ENCODE measurements around the gene MTX1. TPM values are rescaled to one million over a fixed set of nuclear protein-coding genes. Genes with fewer than 3 reads are reported as not detected.
A peak's percentile ranks its signal among the peaks of the same experiment; 100 is the strongest.
"Not testable (repeated sequence)": the region's sequence is repeated elsewhere in the genome, so short reads cannot be mapped to it uniquely, and the experiment has no call there.

Gene MTX1
- total RNA-seq, 8 experiments from 2014 or later = 32.9 to 65.0 (median 44.2) TPM

DNA sequence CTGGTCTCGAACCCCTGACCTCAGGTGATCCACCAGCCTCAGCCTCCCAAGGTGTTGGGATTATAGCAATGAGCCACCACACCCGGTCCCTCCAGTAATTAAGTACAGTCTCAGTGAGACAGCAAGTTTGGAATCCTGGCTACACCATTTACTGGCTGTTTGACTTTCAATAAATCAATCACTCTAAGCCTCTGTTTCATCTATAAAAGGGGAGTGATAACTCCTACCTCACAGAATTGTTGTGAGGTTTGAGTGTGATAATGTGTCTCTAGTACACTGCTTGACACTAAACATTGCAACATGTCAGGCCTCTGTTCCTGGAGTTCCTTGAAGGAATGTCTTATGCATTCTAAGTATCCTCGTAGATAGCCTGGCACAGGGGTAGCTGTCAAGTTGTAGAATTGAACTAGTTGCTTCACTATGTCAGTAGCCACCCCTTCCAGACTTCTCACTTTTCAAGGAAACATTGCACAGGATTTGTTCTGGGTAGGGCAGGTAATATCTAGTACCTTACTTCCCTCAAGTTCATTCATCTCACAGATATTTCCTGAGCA is 34.4 kb downstream of the MTX1 start:
- H3K4me1 ChIP-seq (replicated peaks in 1 of 2) = peaks cover 22 to 26% of the 10 kb centered on the region in 2 donors
- WGBS, 10 experiments = 54 to 100% (median 86%) methylated on average over 1 to 3 of the region's 3 CpGs; no CpG with 5 or more reads in 4 of the 10 experiments
- no peak overlapping the region for H3K27ac ChIP-seq
- no peak for ATAC-seq (replicated peaks in 6 of 8)
- in situ Hi-C loops (cut with MboI; ENCODE audit: low pct_unique_long_range_greater_than_20kb in 2 of 9, low sequenced_read_pairs in 9 of 9, unreplicated experiment in 9 of 9) = no loop called here
- peak overlapping the region in 3 of 5 donors; percentile 41 to 45 (median 41) for H3K4me3 ChIP-seq

DNA sequence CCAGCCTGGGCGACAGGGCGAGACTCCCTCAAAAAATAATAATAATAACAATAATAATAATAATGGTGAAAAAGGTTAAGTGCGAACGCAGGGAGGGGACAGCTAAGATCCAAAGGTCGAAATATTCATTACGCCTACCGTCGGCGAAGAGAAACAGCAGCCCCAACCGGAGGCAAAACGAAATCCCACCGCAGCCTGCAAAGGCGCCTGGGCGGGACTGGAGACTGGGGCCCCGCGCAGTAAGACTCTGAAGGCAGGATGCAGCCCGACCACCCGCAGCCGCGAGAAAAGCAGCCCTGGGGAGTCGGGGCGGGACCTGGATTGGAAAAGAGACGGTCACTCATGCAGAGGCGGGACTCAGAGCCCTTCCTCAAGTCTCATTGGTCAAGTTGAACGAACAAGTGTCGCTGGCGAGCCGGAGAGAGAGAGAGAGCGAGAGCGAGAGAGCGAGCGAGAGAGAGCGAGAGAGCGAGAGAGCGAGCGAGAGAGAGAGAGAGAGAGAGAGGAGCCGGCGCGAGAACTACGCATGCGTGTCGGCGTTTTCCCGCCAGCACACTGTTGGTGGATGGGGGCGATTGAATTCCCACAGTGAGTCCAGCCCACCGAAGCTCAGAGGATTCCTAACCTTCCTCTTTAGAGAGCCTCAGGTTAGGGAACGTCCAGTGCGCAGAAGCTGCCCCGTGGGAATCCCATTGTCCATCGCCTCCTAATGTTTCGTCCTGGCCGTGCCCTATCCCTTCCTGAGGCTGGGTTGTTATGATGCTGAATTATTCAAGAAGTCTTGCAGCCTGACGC is 36.1 kb downstream of the MTX1 start:
- 0 to 9% (median 0%) methylated on average over 1 to 38 of the region's 53 CpGs; no CpG with 5 or more reads in 1 of the 10 experiments for WGBS, 10 experiments
- ATAC-seq (replicated peaks in 6 of 8) = peak; percentile 80 to 94 (median 92)
- peak overlapping the region; percentile 40 to 45 (median 41) for H3K4me3 ChIP-seq

DNA sequence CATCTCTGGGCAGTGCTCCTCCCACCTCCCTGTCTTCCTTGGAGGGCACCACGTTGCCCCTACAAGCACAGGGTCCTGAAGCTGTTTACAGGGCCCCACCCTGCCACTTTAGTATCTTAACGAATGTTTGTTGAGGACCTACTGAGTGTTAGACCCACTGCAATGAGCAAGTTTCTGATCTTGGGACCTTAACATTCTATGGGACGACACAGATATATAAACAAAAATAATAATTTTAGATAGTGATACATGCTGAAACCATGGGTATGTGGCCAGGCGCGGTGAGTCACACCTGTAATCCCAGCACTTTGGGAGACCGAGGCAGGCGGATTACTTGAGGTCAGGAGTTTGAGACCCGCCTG is 36.6 kb downstream of the MTX1 start:
- WGBS, 10 experiments = 0 to 100% (median 63%) methylated on average over 2 to 8 of the region's 8 CpGs; no CpG with 5 or more reads in 1 of the 10 experiments
- ATAC-seq (replicated peaks in 6 of 8) = no peak
- Histone ChIP-seq H3K27ac (peak overlapping the region; percentile 84 to 91), H3K4me1 (replicated peaks in 1 of 2) (peaks cover 22 to 26% of the 10 kb centered on the region in 2 donors), H3K4me3 (peak overlapping the region; percentile 33 to 45 (median 41))
- in situ Hi-C loops (cut with MboI; ENCODE audit: low pct_unique_long_range_greater_than_20kb in 2 of 9, low sequenced_read_pairs in 9 of 9, unreplicated experiment in 9 of 9) = no loop called here

More for the DNA sequence above, 36.1 kb downstream of the MTX1 start:
- peaks cover 22 to 26% of the 10 kb centered on the region in 2 donors for H3K4me1 ChIP-seq (replicated peaks in 1 of 2)
- in situ Hi-C loops (cut with MboI; ENCODE audit: low pct_unique_long_range_greater_than_20kb in 2 of 9, low sequenced_read_pairs in 9 of 9, unreplicated experiment in 9 of 9) = no loop called here
- peak overlapping the region; percentile 84 to 91 for H3K27ac ChIP-seq

DNA sequence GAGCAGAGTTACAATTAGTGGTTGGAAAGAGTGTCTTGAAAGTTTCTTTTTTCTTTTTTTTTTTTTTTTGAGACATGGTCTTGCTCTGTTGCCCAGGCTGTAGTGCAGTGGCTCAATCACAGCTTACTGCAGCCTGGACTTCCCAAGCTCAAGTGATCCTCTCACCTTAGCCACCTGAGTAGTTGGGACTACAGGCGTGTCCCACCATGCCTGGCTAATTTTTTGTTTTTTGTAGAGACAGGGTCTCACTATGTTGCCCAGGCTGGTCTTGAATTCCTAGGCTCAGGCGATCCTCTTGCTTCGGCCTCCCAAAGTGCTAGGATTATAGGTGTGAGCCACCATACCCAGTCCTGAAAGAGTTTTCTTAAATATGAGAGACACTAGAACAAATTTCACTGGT is 38.3 kb downstream of the MTX1 start:
- H3K27ac ChIP-seq; in situ Hi-C loops (cut with MboI; ENCODE audit: low pct_unique_long_range_greater_than_20kb in 2 of 9, low sequenced_read_pairs in 9 of 9, unreplicated experiment in 9 of 9); H3K4me3 ChIP-seq; ATAC-seq (replicated peaks in 6 of 8): not testable (repeated sequence)
- WGBS, 10 experiments = 83 to 100% (median 99%) methylated on average over 2 to 3 of the region's 3 CpGs; no CpG with 5 or more reads in 2 of the 10 experiments
- peaks cover 23 to 26% of the 10 kb centered on the region in 2 donors for H3K4me1 ChIP-seq (replicated peaks in 1 of 2)

DNA sequence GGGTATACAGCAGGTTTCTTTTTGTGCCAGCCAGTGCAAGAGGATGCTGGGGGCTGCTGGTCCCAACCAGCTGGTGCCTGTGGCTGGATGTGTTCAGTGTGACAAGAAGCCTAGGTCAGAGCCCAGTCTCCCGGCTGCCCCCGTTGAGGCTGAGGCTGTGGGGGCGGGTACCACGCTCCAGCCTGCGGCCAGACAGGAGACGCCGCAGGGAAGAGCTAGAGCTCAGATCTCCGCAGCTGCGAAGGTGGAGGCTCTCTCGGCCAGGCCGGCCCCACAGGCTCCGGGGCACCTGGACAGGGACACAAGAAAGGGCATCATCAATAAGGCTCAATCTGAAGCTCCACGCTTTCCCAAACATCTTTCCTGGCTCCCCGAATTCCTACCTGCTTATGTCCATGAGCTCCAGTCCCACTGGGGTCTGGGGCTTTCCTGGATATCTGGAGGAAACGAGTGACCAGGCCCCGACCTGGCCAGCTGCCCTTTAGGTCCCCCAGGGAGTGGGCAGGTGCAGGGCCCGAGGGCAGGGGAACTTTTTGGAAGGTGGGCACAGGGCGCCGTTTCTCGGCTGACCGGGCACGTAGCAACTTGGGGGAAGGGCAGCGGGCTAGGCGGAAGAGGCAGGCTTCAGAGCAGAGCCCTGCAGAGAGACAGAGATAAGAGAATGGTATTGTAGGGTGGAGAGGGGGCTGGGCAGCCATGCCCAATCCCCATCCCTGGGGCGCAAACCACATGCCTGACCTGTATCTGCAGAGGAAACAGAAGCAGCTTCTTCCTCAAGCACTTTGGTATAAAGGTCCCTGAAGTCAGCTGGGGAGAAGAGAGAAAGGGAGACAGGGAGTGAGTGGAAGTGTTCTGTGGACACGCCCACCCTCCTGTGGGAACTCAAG is 39.4 kb downstream of the MTX1 start:
- Histone ChIP-seq H3K4me3 (no peak overlapping the region), H3K4me1 (replicated peaks in 1 of 2) (peaks cover 23 to 24% of the 10 kb centered on the region in 2 donors), H3K27ac (no peak overlapping the region)
- in situ Hi-C loops (cut with MboI; ENCODE audit: low pct_unique_long_range_greater_than_20kb in 2 of 9, low sequenced_read_pairs in 9 of 9, unreplicated experiment in 9 of 9) = no loop called here
- ATAC-seq (replicated peaks in 6 of 8) = no peak
- 70 to 97% (median 89%) methylated on average over 2 to 22 of the region's 26 CpGs; no CpG with 5 or more reads in 4 of the 10 experiments for WGBS, 10 experiments

DNA sequence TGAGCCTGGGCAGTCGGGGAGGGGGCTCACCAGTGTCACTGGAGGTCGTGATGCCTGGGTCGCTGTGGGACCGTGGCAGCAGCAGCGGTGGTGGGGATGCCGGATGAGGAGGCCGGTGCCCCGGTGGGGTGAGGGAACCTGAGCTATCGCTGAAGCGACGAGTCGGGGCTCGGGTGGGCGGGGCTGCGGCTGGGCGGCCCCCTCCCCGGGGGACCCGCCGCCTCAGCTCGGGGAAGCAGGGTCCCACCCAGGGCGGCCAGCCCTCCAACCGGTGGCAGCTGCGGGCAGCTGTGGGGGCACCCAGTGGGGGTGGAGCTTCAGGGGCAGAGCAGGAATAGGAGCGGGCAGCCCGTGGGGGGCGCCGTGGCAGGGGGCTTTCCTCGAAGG is 41.7 kb downstream of the MTX1 start:
- peaks cover 27 to 29% of the 10 kb centered on the region in 2 donors for H3K4me1 ChIP-seq (replicated peaks in 1 of 2)
- H3K4me3 ChIP-seq = no peak overlapping the region
- no peak for ATAC-seq (replicated peaks in 6 of 8)
- in situ Hi-C loops (cut with MboI; ENCODE audit: low pct_unique_long_range_greater_than_20kb in 2 of 9, low sequenced_read_pairs in 9 of 9, unreplicated experiment in 9 of 9) = no loop called here
- H3K27ac ChIP-seq = peak overlapping the region in 1 of 2 donors; percentile 11
- WGBS, 10 experiments = 80% methylated on average over 4 of the region's 28 CpGs; no CpG with 5 or more reads in 9 of the 10 experiments

DNA sequence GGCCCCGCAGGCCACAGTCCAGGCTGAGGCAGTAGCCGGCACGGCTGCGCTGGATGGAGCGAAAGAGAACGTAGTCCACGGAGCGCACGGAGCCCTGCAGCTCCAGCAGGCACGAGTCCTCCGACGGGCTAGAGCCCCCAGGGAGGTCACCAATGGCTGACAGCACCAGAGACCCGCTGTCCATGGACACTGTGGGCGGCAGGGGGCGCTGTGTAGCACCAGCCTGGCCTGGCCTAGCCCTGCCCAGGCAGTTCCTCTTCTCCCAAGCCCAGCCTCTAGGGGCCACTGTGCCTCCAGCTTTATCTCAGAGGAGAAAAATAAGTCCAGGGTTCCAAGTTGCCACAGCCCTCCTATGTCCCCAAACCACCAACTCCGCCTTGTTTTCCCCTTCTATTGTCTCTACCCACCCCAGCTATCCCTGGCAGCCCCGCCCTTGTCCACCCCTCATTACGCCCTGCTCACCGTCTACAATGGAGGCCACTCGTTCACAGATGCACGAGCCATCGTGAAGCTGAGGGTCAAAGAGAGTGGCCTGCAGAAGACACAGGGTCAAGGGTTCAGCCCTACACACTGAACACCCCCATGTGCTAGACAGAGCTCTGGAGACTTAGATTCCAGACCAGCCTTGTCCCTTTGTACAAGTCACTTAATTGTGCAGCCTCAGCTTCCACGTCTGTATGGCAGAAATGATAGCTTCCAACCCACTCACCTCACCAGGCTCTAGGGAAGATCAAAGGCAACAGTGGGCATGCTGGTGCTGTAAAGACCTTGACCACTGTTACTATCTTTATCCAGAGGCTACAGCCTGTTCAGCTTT is 42.3 kb downstream of the MTX1 start:
- WGBS, 10 experiments = 0 to 63% (median 26%) methylated on average over 1 to 7 of the region's 23 CpGs; no CpG with 5 or more reads in 3 of the 10 experiments
- ATAC-seq (replicated peaks in 6 of 8) = peak; percentile 55 to 78 (median 64)
- Histone ChIP-seq H3K27ac (peak overlapping the region in 1 of 2 donors; percentile 11), H3K4me1 (replicated peaks in 1 of 2) (peaks cover 24 to 28% of the 10 kb centered on the region in 2 donors), H3K4me3 (peak overlapping the region in 2 of 5 donors; percentile 0 to 3)
- in situ Hi-C loops (cut with MboI; ENCODE audit: low pct_unique_long_range_greater_than_20kb in 2 of 9, low sequenced_read_pairs in 9 of 9, unreplicated experiment in 9 of 9) = no loop called here

DNA sequence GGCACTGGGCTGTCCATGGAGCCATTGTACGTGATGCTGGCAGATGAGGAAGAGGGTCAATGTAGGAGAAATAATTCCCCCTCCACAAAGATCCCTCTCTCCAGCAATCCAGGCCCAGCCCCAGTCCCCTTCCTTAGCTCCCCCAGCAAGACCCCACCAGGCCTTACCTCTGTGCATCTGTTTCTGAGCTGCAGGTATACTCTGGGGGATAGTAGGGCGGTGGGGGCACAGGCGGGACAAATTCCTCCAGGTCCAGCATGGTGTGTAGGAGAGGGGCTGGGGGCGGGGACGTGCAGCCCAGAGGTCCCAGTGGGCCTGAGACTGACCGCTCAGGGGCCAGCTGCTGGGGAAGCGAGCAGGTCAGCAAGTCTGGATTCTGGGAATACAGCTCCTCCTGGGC is 43.1 kb downstream of the MTX1 start:
- H3K4me1 ChIP-seq (replicated peaks in 1 of 2) = peaks cover 25 to 30% of the 10 kb centered on the region in 2 donors
- in situ Hi-C loops (cut with MboI; ENCODE audit: low pct_unique_long_range_greater_than_20kb in 2 of 9, low sequenced_read_pairs in 9 of 9, unreplicated experiment in 9 of 9) = no loop called here
- no peak for ATAC-seq (replicated peaks in 6 of 8)
- H3K4me3 ChIP-seq = no peak overlapping the region
- no peak overlapping the region for H3K27ac ChIP-seq
- 90% methylated on average over 2 of the region's 7 CpGs; no CpG with 5 or more reads in 9 of the 10 experiments for WGBS, 10 experiments

DNA sequence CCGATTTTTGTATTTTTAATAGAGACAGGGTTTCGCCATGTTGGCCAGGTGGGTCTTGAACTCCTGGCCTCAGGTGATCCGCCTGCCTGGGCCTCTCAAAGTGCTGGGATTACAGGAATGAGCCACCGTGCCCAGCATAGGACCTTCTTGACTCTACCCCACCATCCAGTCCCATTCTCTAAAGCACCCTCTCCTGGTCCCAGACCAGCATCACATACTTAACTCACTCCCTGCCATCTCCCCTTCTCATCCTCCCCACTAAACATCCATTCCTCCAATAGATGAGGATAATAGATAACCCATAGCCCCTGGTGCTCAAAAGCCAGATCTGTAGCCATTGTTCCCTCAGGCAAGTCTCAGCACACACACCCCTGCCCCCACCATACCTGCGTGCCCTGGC is 44.7 kb downstream of the MTX1 start:
- WGBS, 10 experiments = 79 to 88% (median 81%) methylated on average over 2 to 4 of the region's 5 CpGs; no CpG with 5 or more reads in 7 of the 10 experiments
- no peak overlapping the region for H3K27ac ChIP-seq
- peak overlapping the region in 3 of 5 donors; percentile 58 to 67 (median 67) for H3K4me3 ChIP-seq
- peaks cover 25 to 30% of the 10 kb centered on the region in 2 donors for H3K4me1 ChIP-seq (replicated peaks in 1 of 2)
- in situ Hi-C loops (cut with MboI; ENCODE audit: low pct_unique_long_range_greater_than_20kb in 2 of 9, low sequenced_read_pairs in 9 of 9, unreplicated experiment in 9 of 9) = no loop called here
- ATAC-seq (replicated peaks in 6 of 8) = no peak

DNA sequence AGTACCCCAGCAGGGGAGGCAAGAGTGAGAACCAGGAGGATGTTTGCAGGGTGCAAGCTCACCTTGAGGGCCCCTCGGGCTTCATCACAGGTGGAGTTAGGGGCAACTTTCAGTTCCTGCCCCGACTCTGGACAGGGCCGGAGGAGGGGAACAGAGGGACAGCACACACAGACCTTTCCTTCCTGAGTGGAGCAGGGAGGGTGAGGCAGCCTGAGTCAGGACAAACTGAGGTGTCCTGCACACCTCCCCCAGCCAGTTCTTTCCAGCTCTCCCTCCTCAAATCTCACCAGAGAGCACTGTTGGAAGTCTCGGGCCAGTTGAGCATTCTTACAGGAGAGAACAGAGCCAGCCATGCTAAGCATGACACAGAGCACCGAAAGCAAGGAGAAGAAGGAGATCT is 45.3 kb downstream of the MTX1 start:
- in situ Hi-C loops (cut with MboI; ENCODE audit: low pct_unique_long_range_greater_than_20kb in 2 of 9, low sequenced_read_pairs in 9 of 9, unreplicated experiment in 9 of 9) = no loop called here
- no peak for ATAC-seq (replicated peaks in 6 of 8)
- H3K4me3 ChIP-seq = peak overlapping the region in 4 of 5 donors; percentile 54 to 67 (median 62)
- H3K4me1 ChIP-seq (replicated peaks in 1 of 2) = peaks cover 25 to 30% of the 10 kb centered on the region in 2 donors
- WGBS, 10 experiments = 35 to 78% (median 50%) methylated on average over 1 to 5 of the region's 5 CpGs; no CpG with 5 or more reads in 4 of the 10 experiments
- no peak overlapping the region for H3K27ac ChIP-seq

DNA sequence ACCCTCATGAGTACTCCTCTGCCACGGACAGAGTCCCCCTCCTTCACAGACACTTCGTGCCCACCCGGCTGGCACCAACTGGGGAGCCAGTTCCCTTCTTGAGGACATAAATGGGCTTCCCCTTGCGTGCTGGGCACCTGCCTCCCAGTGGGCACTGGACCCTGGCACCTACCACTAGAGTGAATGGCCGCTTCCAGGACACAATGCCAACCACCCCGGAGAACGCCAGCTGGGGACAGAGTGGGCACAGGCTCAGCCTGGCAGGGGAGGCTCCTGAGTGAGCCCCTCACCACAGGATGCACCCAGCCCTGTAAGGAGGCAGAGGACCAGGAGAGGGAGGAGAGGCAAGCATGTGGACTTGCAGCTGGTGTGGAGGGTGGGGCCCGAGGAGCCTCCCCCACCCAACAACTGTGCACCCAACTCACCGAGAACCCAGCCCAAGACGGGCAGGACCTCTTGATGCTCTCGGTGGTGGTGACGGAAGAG is 45.8 kb downstream of the MTX1 start:
- peak in 3 of 8 experiments; percentile 0 to 12 (median 3) for ATAC-seq (replicated peaks in 6 of 8)
- in situ Hi-C loops (cut with MboI; ENCODE audit: low pct_unique_long_range_greater_than_20kb in 2 of 9, low sequenced_read_pairs in 9 of 9, unreplicated experiment in 9 of 9) = no loop called here
- Histone ChIP-seq H3K4me3 (peak overlapping the region; percentile 54 to 89 (median 67)), H3K4me1 (replicated peaks in 1 of 2) (peaks cover 25 to 30% of the 10 kb centered on the region in 2 donors), H3K27ac (peak overlapping the region; percentile 79 to 89)
- 0 to 80% (median 39%) methylated on average over 1 to 6 of the region's 12 CpGs; no CpG with 5 or more reads in 3 of the 10 experiments for whole genome bisulfite sequencing, 10 experiments

All from motor neuron (in vitro differentiated cells).